Measurements from ENCODE around the gene INPP5A. TPM values are rescaled to one million over a fixed set of nuclear protein-coding genes. Genes with fewer than 3 reads are reported as not detected.
"Not testable (repeated sequence)": the region's sequence is repeated elsewhere in the genome, so short reads cannot be mapped to it uniquely, and the experiment has no call there.

Gene INPP5A
- total RNA-seq, 1 donor from 2014 or later: 14.3 TPM

- peak; percentile 29 for ATAC-seq
Measured at GRCh38 chr10:132696728-132697577, 159.4 kb downstream of the INPP5A start.

GRCh38 chr10:132697578-132698200 is 160.1 kb downstream of the INPP5A start:
- no peak for ATAC-seq

GRCh38 chr10:132698211-132698751 is 160.7 kb downstream of the INPP5A start:
- no peak for ATAC-seq

- ATAC-seq: no peak
Measured at GRCh38 chr10:132698761-132699391, 161.3 kb downstream of the INPP5A start.

- ATAC-seq: no peak
Measured at GRCh38 chr10:132699411-132700155, 162.0 kb downstream of the INPP5A start.

- no peak for ATAC-seq
Measured at GRCh38 chr10:132700156-132701098, 162.8 kb downstream of the INPP5A start.

- no peak for ATAC-seq
Measured at GRCh38 chr10:132701099-132701845, 163.7 kb downstream of the INPP5A start.

GRCh38 chr10:132701846-132702190 is 164.2 kb downstream of the INPP5A start:
- no peak for ATAC-seq

GRCh38 chr10:132702601-132703418 is 165.2 kb downstream of the INPP5A start:
- ATAC-seq: peak; percentile 79

GRCh38 chr10:132703419-132704007 is 165.9 kb downstream of the INPP5A start:
- no peak for ATAC-seq

GRCh38 chr10:132704008-132704814 is 166.6 kb downstream of the INPP5A start:
- ATAC-seq: no peak

- ATAC-seq: not testable (repeated sequence)
Measured at GRCh38 chr10:132704815-132705064, 167.2 kb downstream of the INPP5A start.

GRCh38 chr10:132705173-132705572 is 167.6 kb downstream of the INPP5A start:
- ATAC-seq: no peak

GRCh38 chr10:132705943-132706342 is 168.4 kb downstream of the INPP5A start:
- ATAC-seq: no peak

- ATAC-seq: no peak
Measured at GRCh38 chr10:132706701-132707100, 169.1 kb downstream of the INPP5A start.

GRCh38 chr10:132707121-132707775 is 169.7 kb downstream of the INPP5A start:
- no peak for ATAC-seq

- no peak for ATAC-seq
Measured at GRCh38 chr10:132707776-132708171, 170.2 kb downstream of the INPP5A start.

GRCh38 chr10:132708441-132708840 is 170.9 kb downstream of the INPP5A start:
- ATAC-seq: no peak

Data from esophagus mucosa (tissue), 1 donor.